Body of pancreas (tissue), 4 donors: ENCODE data around the gene CDKN2C.

Source experiments
- CTCF ChIP-seq, 7 experiments: fragments of 450-650 bp in 4 of 7; fragments of 200-600 bp in 3 of 7; sonication (generic) in 3 of 7; IDR thresholded peaks; one replicate each; pipeline ENCODE4 v1.5.1; 2016 to 2019; ENCODE audit warnings: antibody characterized with exemption in 7 of 7
- POLR2A ChIP-seq, 3 donors: fragments of 450-650 bp; IDR thresholded peaks; one replicate each; pipeline ENCODE4 v1.6.1; 2016; ENCODE audit warnings: antibody characterized with exemption in 3 of 3, mild to moderate bottlenecking in 2 of 3

- no peak for TF ChIP-seq CTCF (IDR thresholded peaks at IDR 0.05)
- TF ChIP-seq POLR2A (IDR thresholded peaks at IDR 0.05), result no peak
These were observed 19.6 kb upstream of the CDKN2C start for GRCh38 chr1:50950396-50950795.
